Activated T-cell treated with anti-CD3 and anti-CD28 coated beads for 4 hours (primary cell): ENCODE data around the gene SGIP1.
"Not testable (repeated sequence)": the region's sequence is repeated elsewhere in the genome, so short reads cannot be mapped to it uniquely, and the experiment has no call there.

Source experiments
- DNase-seq: peaks from one replicate; pipeline ENCODE4 v3.0.0-alpha.2; 2020

SGIP1 gene

DNA sequence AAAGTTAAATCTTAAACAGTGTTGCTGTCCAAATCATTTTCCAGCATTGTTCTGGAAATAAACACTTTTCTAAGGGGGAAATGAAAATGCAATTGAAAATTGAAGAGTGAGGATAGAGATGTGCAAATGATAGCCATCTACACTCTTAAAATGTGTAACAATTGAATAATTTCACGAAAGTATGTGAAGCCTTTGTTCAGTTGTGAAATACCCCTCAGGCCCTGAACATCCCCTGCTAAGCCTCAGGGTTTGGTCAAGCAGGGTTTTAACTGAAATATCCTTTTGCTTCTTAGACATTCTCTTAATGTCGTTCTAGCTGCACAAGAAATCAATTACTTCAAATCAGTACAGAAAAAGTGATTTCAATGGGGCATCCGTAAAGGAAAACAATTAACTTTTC, 152.5 kb downstream of the SGIP1 start:
- no peak for DNase-seq

DNA sequence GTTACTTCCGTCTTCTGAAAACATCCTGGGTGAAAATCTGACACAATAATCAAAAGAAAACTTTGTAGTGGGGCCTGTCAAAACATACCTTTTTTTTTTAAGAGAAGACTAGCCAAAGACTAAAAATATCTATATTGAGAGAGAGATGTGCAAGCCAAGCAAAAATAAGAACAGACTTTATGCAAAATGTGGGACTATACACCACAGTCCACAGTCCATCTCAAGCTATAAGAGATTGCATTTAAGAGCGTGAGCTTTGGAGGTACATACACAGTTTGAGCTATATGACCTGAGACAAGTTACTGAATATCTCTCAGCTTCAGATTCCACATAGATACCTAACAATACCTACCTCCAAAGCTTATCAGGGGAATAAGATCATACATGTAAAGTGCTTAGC, 153.4 kb downstream of the SGIP1 start:
- no peak for DNase-seq

DNA sequence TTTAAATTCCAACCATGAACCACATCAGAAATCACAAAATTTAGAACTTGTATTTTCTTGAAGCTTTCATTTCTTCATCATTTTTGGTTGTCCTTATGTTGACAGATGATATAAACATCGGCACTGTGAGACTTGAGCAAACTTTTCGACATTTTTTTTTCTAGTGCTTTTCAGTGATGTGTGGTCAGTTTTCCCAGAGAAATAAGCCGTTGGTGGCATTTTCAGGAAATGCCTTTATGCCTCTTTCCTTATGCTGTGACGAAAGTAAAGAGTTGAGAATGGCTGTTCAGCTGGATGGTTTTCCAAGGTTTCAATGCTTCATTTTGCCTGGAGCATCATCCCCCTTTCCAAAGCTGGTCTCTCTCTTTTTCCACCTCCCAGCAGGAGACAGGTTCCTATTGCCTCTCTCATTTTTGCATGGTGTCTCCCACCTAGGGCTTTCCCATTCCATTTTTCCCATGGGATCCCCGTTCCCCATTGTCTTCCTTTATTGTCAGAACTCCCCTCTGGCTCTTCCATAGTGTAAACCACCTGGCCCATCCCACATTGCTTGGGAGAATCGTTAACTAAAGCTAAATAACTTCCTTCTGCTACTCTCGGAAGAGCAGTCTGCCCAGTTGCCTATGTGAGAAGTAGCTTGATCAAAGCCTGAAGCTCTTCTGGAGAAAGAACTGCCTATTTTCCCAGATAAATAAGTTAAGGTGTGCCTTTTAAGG, 156.9 kb downstream of the SGIP1 start:
- no peak for DNase-seq

DNA sequence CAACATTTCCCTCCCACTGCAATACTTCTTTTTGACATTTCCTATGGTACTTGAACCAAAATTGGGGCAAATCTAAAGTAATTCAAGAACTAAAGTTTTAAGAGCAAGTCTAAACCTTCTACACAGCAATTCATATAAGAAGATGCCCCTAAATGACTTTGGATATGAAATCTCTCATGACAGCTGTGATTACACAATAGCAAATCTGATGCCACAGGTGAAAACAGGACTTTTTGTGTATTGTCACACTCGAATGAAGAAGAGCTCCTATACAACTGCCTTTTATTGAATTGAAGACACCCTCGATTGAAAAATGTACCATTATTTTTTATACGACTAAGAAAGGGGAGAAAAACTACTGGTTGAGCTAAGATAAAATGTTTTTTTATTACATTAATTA, 158.7 kb downstream of the SGIP1 start:
- DNase-seq: no peak

DNA sequence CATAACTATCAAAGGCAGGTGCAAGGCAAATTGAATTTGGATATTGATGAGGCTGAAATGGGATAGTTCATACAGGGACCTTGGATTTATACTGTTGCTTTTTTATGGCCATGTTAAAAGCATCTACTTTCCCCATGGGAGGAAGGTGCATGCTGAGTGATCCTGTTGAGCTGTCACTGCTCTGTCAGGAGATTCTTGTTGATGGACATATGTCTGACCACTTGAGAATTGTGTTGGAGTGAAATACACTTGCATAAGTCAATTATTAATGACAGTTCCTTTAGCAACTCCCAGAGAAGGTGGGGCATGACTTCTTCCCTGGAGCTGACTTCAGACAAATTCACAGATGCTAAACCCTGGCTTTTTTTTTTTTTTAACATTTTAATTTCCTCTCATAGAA, 159.9 kb downstream of the SGIP1 start:
- DNase-seq: no peak

DNA sequence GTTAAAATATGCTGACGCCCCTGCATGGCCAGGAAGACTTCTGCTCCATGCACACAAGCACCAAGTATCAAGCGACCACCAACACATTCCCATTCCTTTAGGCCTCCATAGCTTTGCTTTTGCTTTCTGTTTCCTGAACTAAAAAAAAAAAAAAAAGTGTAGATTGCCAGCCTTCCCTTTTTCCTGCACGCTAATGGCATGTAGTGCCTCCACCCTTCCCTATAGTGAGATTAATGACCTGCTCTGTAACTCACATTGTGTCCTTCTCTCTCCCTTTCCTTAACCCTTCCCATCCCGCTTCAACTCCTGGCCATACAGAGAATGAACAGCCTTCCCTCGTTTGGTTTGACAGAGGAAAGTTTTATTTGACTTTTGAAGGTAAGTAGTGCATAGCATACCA, 161.2 kb downstream of the SGIP1 start:
- no peak for DNase-seq

DNA sequence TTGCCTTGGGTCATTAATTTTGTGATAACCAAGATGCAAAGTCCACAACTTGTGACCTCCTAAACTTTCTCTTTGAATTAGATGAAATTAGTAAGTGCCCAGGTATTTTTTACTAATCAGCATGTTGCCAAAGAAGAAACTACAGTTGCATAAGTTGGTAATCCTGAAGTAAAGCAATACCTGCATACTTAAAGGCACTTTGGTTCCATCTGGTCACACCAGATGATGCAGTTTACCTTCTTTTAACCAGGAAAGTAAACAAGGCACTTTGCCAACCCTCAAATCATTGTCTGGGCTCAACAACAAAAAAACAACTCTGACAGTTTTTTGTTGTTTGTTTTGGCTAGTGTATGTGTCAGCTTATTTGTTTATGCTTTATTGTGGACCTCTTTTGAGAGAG, 162.8 kb downstream of the SGIP1 start:
- no peak for DNase-seq

DNA sequence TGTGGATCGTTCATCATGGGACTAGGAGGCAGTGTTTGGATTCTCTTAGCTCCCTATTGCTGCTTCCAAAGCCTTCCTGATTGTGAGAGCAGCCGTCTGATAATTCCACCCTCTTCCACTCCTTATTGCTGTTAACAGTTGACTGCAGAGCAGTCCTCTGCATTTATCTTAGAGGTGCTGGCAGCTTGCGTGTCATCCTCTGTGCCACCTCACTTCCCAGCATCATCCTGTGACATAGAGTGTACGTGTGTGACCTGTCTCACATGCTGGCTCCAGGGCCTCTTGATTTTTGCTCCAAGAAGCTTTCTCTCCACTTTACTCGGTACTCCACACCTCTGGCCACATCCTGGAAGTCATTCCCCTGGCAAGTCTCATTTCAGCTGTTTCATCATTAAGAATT, 165.3 kb downstream of the SGIP1 start:
- no peak for DNase-seq

DNA sequence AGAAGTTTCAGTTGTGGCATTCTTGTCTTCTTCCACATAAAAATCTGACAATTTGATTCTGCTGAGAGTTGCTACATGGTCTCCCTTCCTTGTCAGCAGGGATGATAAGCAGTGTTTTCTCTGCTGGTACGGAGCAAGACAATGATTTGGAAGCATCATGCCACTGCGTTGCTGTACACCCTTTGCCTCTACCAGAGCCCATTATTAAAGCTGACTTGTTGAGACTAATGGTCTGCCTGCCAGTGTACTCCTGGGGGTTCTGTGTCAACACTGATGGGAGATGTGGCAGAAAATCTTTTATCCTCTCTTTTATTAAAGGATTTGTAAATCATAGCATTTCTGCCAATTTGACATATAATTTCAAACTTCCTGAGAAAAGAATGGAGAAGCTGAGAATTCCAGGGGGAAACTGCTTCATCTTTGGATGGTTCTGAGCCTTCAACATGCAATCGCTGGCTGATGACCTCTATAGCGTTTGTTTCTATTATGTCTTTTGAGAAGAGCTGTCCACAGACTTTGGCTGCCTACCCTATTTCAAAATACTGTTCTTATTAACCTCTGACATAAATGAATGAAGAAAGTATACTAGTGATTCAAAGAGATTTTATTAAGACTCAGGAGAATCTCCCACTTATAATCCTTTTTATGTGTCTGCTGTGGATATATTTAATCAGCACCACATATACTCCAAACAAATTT, 170.4 kb downstream of the SGIP1 start:
- no peak for DNase-seq

DNA sequence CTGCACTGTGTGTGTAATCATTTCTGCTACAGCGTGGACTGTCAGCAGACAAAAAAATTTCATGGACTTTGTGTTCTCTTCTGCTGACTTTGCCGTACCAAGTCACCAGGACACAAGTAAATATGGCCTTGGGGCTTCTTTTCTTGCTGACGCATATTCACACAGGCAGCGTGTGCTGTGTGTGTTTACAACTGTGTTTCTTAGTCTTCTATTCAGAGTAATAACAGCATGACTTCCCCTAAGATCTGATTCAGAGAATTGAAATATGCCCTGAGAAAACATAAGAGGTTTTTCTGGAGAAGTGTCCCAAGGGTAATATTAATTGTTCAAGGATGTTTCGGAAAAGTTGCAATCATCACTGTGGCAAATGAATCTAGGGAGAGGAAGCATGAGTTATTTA, 171.2 kb downstream of the SGIP1 start:
- no peak for DNase-seq

DNA sequence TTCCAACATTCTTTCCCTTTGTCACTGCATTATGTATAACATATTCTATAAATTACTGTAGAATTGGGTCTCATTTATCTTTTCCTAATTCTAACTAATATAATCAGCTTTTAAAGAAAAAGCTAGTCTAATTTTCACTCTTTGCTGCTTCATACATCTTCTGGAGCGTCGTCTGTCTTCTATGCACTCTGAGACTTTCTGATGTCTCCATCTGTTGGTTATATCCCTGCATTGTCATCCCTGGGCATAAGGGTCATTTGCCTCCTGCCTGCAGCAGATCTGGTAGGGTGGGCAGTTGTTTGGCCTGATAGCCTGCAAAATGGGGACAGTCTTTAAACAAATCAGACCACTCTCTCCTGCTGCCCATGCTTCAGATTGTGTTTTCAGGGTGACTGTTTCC, 177.5 kb downstream of the SGIP1 start:
- no peak for DNase-seq

DNA sequence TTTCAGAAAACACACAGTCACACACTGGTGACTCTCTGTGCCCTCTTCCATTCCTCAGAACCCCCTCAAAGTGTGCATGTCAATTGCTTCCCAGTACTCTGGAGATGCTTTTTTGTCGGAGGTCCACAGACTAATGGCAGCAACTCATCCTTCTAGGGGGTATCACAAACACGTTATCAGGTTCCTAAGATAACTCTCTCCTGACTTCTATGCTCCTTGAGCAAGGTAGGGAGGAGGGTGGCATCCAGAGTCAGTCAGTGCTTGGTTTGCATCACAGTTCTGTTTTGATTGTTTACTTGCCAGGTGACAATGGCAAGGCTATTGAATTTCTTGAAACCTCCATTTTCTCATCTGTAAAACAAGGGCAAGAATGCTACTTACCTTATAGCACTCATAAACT, 178.9 kb downstream of the SGIP1 start:
- DNase-seq: no peak

DNA sequence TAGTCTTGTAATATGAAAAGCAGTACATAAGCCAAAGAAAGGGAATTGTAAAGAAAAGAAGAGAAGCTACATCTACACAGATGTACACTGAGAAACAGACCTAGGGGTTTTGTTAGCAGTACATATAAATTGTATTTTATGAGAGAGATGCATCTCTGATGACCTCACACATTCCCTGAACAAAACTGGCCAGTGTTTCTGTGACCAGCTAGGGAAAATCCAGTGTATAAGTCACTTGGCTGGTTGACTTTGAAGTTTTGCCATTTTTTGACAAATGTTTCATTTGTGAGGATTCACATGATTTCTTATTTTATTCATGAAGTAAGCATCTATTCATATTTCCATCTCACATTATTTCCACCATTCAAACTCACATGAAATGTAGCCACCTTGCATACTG, 190.0 kb downstream of the SGIP1 start:
- DNase-seq: no peak

DNA sequence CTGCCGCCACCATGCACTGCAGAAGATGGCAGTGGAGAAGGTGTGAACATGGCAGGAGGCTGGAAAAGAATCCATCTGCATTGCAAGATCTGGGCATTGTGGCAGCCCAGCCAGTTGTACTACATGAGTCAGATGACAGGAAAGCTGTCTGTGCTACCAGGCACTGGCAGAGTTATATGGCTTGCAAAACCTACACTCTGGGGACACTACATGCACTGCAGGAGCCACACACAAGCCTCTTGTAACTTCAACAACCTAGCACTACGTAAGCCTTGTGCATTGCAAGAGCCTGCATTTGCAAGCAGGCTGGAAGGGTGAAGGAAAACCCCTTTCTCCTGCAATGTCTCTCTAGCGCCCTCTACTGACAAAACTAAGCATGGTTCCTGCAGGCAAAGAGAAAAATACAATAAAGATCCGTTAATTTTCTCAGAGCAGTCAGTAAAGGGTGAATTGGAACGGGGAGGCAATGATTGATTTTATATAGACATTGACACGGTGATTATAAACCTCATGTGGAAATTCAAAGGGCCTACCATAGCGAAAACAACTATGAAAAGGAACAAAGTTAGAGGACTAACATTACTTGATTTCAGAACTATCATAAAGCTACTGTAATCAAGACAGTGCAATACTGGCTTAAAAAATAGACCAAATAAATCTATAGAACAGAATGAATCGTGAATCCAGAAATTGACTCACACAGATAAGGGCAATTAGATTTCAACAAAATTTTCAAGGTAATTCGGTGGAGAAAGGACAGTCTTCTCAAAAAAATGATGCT, 192.1 kb downstream of the SGIP1 start:
- DNase-seq: peak; percentile 36

DNA sequence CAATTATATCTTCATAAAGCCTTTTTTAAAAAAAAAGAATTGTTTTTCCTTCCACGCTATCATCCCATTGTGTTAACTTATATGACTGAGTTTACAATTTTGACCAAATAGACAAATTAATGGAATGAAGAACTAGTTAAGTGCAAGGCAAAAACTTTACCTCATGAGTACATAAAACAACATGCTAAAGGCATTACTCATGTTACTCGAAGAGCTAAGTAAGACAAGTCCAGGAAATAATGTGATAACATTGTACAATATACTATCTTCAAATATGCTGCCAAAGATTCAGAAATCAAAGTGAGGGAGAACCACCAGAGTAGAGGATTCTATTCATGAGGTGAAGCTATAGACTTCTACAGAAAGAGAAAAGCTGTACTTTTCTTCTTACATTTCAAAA, 194.1 kb downstream of the SGIP1 start:
- DNase-seq: no peak

DNA sequence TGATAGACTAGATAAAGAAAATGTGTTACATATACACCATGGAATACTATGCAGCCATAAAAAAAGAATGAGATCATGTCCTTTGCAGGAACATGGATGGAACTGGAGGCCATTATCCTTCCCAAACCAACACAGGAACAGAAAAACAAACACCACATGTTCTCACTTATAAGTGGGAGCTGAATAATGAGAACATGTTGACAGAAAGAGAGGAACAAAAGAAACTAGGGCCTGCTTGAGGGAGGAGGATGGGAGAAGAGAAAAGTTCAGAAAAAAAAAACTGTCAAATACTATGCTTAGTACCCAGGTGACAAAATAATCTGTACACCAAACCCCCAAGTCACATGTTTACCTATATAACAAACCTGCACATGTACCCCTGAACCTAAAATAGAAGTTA, 194.8 kb downstream of the SGIP1 start:
- DNase-seq: not testable (repeated sequence)

DNA sequence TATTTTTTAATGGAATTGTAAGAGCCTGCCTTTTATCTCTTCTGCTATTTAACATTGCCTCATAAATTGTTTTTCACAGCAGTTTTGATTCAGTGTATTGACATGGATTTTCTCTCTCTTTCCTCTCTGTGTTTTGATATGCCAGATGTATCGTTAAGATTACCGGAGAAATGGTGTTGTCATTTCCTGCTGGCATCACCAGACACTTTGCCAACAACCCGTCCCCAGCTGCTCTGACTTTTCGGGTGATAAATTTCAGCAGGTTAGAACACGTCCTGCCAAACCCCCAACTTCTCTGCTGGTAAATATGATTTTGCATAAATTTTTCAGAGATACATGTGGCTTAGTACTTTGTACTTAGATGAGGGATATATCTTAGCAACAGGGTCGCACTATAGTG, 195.2 kb downstream of the SGIP1 start:
- DNase-seq: no peak

DNA sequence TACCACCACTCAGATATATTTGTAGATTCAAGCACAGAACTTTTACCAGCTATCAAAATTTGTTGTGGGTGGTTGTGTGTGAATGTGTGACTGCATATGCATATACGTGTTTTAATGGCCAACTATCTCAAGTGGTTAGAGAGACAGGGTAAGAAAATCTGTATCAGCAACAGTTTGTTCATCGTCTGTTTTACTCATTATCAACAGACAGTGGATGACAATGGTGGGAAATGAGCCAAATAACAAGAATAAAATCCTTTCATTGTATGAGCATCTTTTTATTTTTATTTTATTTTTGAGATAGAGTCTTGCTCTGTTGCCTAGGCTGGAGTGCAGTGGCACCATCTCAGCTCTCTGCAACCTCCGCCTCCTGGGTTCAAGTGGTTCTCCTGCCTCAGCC, 195.6 kb downstream of the SGIP1 start:
- no peak for DNase-seq

DNA sequence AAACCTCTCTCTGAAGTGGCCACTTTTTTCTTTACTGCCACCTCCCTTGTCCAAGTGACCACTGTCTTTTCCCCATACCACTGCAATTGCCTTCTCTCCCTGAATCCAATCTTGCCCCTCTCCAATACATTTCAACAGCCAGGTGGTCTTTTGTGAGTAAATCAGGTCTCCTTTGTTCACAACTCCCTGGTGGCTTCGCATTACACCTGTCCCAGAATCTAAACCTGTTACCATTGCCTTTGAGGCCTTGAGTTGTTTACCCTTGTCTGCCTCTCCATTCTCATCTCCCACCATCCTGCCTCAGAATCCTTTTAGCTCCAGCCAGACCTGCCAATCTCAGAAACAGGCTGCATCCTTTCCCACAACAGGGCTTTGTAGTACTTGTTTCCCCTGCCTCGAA, 196.5 kb downstream of the SGIP1 start:
- DNase-seq: no peak

DNA sequence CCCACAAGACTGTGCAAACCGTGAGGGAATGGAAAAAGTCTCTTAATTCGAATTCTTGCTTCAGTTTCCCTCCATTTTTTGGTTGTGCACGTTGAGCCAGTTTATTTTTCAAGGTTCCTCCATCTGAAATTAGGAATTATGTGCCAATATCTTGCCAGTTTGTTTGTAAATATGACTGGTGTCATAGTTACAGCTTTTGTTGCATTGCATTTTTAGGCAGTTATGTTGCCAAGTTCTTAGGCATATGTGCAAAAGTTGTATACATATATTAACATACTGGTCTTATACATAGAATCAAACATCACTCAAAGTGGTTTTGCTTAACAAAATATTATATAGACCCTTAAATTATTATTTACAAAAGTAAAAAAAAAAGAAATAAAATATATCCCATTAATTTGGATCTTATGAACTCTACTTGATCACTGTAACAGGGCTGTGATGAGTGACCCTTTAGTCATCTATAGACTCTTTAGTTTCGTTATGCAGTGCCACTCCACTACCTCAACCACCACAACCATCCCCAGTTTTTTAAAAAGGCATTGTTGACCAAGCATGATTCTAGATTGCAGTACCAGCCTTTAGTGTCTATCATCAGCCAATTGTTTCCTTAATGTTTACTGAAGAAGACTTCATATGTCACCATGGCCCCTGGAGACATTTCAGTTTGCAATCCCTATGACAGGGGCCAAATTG, 197.4 kb downstream of the SGIP1 start:
- DNase-seq: no peak

DNA sequence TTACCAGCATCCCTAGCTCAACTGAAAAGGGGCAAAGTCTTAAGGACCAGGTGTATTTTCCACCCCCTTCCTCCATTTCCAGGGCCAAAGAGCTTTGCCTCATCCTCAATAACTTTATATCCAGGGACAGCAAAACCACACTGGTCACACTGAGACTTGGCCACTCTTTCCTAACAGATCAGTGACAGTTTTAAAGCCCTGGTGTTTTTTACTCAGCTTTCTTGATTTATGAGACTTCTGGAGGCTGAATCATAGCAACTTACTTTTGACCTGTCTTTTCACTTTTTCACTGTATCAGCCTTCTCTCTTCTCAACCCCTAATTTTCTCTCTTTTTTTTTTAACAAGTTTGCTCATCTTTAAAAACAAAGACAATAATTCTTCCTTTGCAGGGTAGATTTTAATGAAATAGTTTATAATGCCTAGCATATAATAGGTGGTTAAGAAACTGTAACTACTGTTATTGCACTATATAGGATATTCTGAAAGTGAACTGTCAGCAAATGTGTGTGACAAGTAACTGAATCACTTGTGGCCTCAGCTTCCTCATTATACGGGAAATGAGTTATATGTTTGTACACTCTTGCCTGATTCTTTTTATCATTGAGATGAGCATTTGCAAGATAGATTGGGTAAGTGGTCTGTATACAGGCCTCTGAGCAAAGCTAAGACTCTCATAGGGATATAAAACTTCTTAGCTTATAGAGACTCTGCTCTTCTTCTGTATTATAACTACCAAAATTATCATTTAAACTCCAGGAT, 198.6 kb downstream of the SGIP1 start:
- DNase-seq: no peak

DNA sequence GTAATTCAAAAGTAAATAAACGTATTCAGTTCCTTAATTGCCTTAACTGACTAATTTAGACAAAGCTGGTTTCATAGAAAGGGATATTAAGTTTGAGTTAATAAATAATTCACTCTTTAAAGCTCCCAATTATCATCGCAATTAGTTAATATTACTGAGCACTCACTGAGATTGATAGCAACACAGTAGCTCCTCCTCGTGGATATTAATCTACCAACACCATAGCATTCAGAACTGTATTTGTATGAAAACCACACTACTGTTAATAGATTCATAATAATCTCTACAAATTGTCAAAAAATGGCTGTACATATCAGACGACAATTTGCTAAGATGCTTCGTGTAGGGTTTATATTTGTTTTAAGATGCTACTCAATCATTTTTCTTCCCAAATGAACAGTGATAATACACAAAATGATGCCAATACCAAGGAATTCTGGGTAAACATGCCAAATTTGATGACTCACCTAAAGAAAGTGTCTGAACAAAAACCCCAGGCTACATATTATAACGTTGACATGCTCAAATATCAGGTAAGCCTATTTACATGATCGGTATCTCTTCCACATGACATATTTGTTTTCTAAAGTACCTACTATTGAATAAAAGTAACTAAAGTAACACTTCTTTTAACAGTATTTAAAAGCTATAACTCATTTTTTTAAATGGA, 199.5 kb downstream of the SGIP1 start:
- DNase-seq: no peak
